HG02588 (cell line): ENCODE results near the gene AQP5.

ENCODE experiments used
- ATAC-seq: cut with Tn5 transposase; IDR thresholded peaks from one replicate; pipeline ENCODE4 v1.9.1; 2021; ENCODE audit warnings: mild to moderate bottlenecking, moderate library complexity; ENCODE audit not compliant: unreplicated experiment

Gene AQP5

GRCh38 chr12:49932023-49932422 is 29.6 kb upstream of the AQP5 start:
- ATAC-seq: no peak

GRCh38 chr12:49932533-49933130 is 29.0 kb upstream of the AQP5 start:
- no peak for ATAC-seq

GRCh38 chr12:49933796-49934195 is 27.9 kb upstream of the AQP5 start:
- ATAC-seq: no peak

- no peak for ATAC-seq
Observed at GRCh38 chr12:49934505-49934904, 27.2 kb upstream of the AQP5 start.

GRCh38 chr12:49936925-49937324 is 24.7 kb upstream of the AQP5 start:
- ATAC-seq: no peak

- ATAC-seq: no peak
Observed at GRCh38 chr12:49937639-49938300, 23.9 kb upstream of the AQP5 start.

- ATAC-seq: no peak
Observed at GRCh38 chr12:49939307-49939706, 22.4 kb upstream of the AQP5 start.

GRCh38 chr12:49939707-49940106 is 22.0 kb upstream of the AQP5 start:
- ATAC-seq: no peak

- no peak for ATAC-seq
Observed at GRCh38 chr12:49941556-49942511, 19.8 kb upstream of the AQP5 start.

GRCh38 chr12:49942512-49942893 is 19.2 kb upstream of the AQP5 start:
- ATAC-seq: no peak

- ATAC-seq: no peak
Observed at GRCh38 chr12:49942921-49943624, 18.6 kb upstream of the AQP5 start.

- no peak for ATAC-seq
Observed at GRCh38 chr12:49943625-49943960, 18.1 kb upstream of the AQP5 start.

GRCh38 chr12:49944046-49944445 is 17.6 kb upstream of the AQP5 start:
- no peak for ATAC-seq

- ATAC-seq: no peak
Observed at GRCh38 chr12:49944718-49945117, 17.0 kb upstream of the AQP5 start.

GRCh38 chr12:49945394-49946080 is 16.1 kb upstream of the AQP5 start:
- ATAC-seq: no peak

GRCh38 chr12:49946086-49946485 is 15.6 kb upstream of the AQP5 start:
- ATAC-seq: no peak

GRCh38 chr12:49946497-49946896 is 15.2 kb upstream of the AQP5 start:
- ATAC-seq: no peak

GRCh38 chr12:49947593-49948226 is 14.0 kb upstream of the AQP5 start:
- no peak for ATAC-seq

- ATAC-seq: no peak
Observed at GRCh38 chr12:49948866-49949845, 12.5 kb upstream of the AQP5 start.
